H1 (cell line): ENCODE results near the gene SLC25A40. TPM values are rescaled to one million over a fixed set of nuclear protein-coding genes. Genes with fewer than 3 reads are reported as not detected.

Experiments
- CTCF ChIA-PET: fragments of 300-600 bp; sonication (Branson Sonifier 250); formaldehyde crosslinking; loops from one replicate; lab custom pipeline; 2021; ENCODE audit not compliant: partially characterized antibody; lab: Charles Lee
- POLR2A ChIA-PET: fragments of 300-600 bp; sonication (Branson Sonifier 250); formaldehyde crosslinking; loops from one replicate; lab custom pipeline; 2021; ENCODE audit warnings: inconsistent platforms; ENCODE audit not compliant: partially characterized antibody; lab: Charles Lee
- DNase-seq, 2 experiments: peaks; one replicate each; pipeline versions ENCODE4 v3.0.0 to v3.0.0-alpha.2; 2010 to 2022; ENCODE audit warnings: low spot score in 2 of 2, low read depth in 1 of 2, mixed read lengths in 1 of 2
- FAIRE-seq: peaks from 2 replicates; lab custom pipeline; 2011; peaks lifted over from hg19 to GRCh38; lab: Jason Lieb, UNC
- H2AFZ ChIP-seq: 2 replicates; pipeline ENCODE4 v1.8.1; 2012; ENCODE audit warnings: low read length, inconsistent platforms
- H2AK5ac ChIP-seq: 2 replicates; pipeline ENCODE4 v1.6.1; 2013; ENCODE audit warnings: low read depth, low read length
- H2BK120ac ChIP-seq: replicated peaks from 2 replicates; pipeline ENCODE3; 2013; ENCODE audit warnings: low read depth, low read length, inconsistent platforms
- H2BK12ac ChIP-seq: 2 replicates; pipeline ENCODE4 v1.6.1; 2013; ENCODE audit warnings: low read depth, low read length
- H2BK15ac ChIP-seq: 2 replicates; pipeline ENCODE4 v1.6.1; 2013; ENCODE audit warnings: low read length
- H2BK20ac ChIP-seq: 2 replicates; pipeline ENCODE4 v1.6.1; 2013; ENCODE audit warnings: low read length
- H2BK5ac ChIP-seq: 2 replicates; pipeline ENCODE4 v1.6.1; 2013; ENCODE audit warnings: low read depth, low read length
- H3K14ac ChIP-seq: 2 replicates; pipeline ENCODE4 v1.6.1; 2013; ENCODE audit warnings: inconsistent platforms; ENCODE audit not compliant: insufficient read length
- H3K18ac ChIP-seq: 2 replicates; pipeline ENCODE4 v1.6.1; 2013; ENCODE audit warnings: low read length; ENCODE audit errors: extremely low read depth
- H3K23ac ChIP-seq: 2 replicates; pipeline ENCODE4 v1.6.1; 2013; ENCODE audit warnings: inconsistent platforms; ENCODE audit not compliant: insufficient read length
- H3K23me2 ChIP-seq: 2 replicates; pipeline ENCODE4 v1.6.1; 2013; ENCODE audit warnings: low read depth, low read length
- H3K27ac ChIP-seq: 2 replicates; pipeline ENCODE4 v1.6.1; 2011; ENCODE audit warnings: low read depth, low read length, inconsistent platforms
- H3K27me3 ChIP-seq, 4 experiments: replicated peaks in 1 of 4; 1 replicate in 1 of 4; 2 replicates in 3 of 4; pipeline versions ENCODE4 v1.6.1 to v1.8.1; 2011 to 2013; ENCODE audit warnings: low read length in 3 of 4, mild to moderate bottlenecking in 3 of 4, inconsistent platforms in 2 of 4, mixed read lengths in 2 of 4, moderate library complexity in 1 of 4; ENCODE audit not compliant: control insufficient read depth in 3 of 4, insufficient read depth in 3 of 4; ENCODE audit errors: extremely low read depth in 1 of 4
- H3K36me3 ChIP-seq, 4 experiments: 2 replicates each; pipeline versions ENCODE4 v1.6.1 to v1.8.1; 2011 to 2013; ENCODE audit warnings: mild to moderate bottlenecking in 4 of 4, low read length in 3 of 4, moderate library complexity in 2 of 4, control low read depth in 1 of 4, inconsistent platforms in 1 of 4; ENCODE audit not compliant: insufficient read depth in 4 of 4, control insufficient read depth in 2 of 4
- H3K4ac ChIP-seq: replicated peaks from 2 replicates; pipeline ENCODE3; 2013; ENCODE audit warnings: low read length, low read depth, mixed read lengths, inconsistent platforms; ENCODE audit not compliant: insufficient read length
- H3K4me1 ChIP-seq, 4 experiments: replicated peaks in 1 of 4; 1 replicate in 1 of 4; 2 replicates in 3 of 4; pipeline versions ENCODE4 v1.6.1 to v1.8.1; 2011 to 2013; ENCODE audit warnings: low read length in 3 of 4, inconsistent platforms in 2 of 4, mixed read lengths in 1 of 4; ENCODE audit not compliant: insufficient read depth in 4 of 4, control insufficient read depth in 3 of 4
- H3K4me2 ChIP-seq, 2 experiments: 2 replicates each; pipeline versions ENCODE4 v1.6.1 to v1.8.1; 2011 to 2013; ENCODE audit warnings: low read depth in 2 of 2, low read length in 2 of 2, control low read depth in 1 of 2, inconsistent platforms in 1 of 2, mild to moderate bottlenecking in 1 of 2; ENCODE audit not compliant: insufficient read depth in 1 of 2
- H3K4me3 ChIP-seq, 4 experiments: fragments of 200-600, 300-600 bp in 1 of 4; sonication (generic), shearing (Covaris generic), sonication (Bioruptor Twin) in 1 of 4; 2 replicates each; pipeline versions ENCODE4 v1.5.1 to v1.8.1; 2011 to 2016; ENCODE audit warnings: low read length in 4 of 4, low read depth in 3 of 4, control low read depth in 2 of 4, inconsistent platforms in 2 of 4, mild to moderate bottlenecking in 2 of 4, mixed read lengths in 1 of 4, moderate library complexity in 1 of 4; ENCODE audit not compliant: insufficient read depth in 2 of 4; ENCODE audit errors: extremely low read depth in 1 of 4
- H3K56ac ChIP-seq: replicated peaks from 2 replicates; pipeline ENCODE3; 2013; ENCODE audit warnings: low read depth, mild to moderate bottlenecking, mixed read lengths, low read length, inconsistent platforms; ENCODE audit not compliant: insufficient read length
- H3K79me1 ChIP-seq: 2 replicates; pipeline ENCODE4 v1.6.1; 2013; ENCODE audit warnings: low read depth, low read length, control low read depth
- H3K79me2 ChIP-seq, 2 experiments: 2 replicates each; pipeline versions ENCODE4 v1.6.1 to v1.8.1; 2012 to 2013; ENCODE audit warnings: low read length in 2 of 2, mild to moderate bottlenecking in 2 of 2, inconsistent platforms in 1 of 2; ENCODE audit not compliant: insufficient read depth in 2 of 2, control insufficient read depth in 1 of 2
- H3K9ac ChIP-seq, 4 experiments: replicated peaks in 1 of 4; 1 replicate in 1 of 4; 2 replicates in 3 of 4; pipeline versions ENCODE4 v1.6.1 to v1.8.1; 2011 to 2013; ENCODE audit warnings: low read depth in 3 of 4, low read length in 3 of 4, control low read depth in 2 of 4, mild to moderate bottlenecking in 2 of 4, moderate library complexity in 2 of 4, inconsistent platforms in 1 of 4; ENCODE audit errors: extremely low read depth in 1 of 4
- H3K9me3 ChIP-seq, 2 experiments: 2 replicates each; pipeline versions ENCODE4 v1.6.1 to v1.8.1; 2012 to 2013; ENCODE audit warnings: mild to moderate bottlenecking in 2 of 2, moderate library complexity in 2 of 2, control low read depth in 1 of 2, inconsistent platforms in 1 of 2, low read depth in 1 of 2, low read length in 1 of 2, mixed read lengths in 1 of 2; ENCODE audit not compliant: insufficient read depth in 2 of 2
- H4K20me1 ChIP-seq, 2 experiments: replicated peaks in 1 of 2; 2 replicates each; pipeline versions ENCODE3 to v1.8.1; 2011 to 2013; ENCODE audit warnings: inconsistent platforms in 2 of 2, low read length in 2 of 2, mild to moderate bottlenecking in 1 of 2; ENCODE audit not compliant: insufficient read depth in 2 of 2, control insufficient read depth in 1 of 2
- H4K5ac ChIP-seq: 2 replicates; pipeline ENCODE4 v1.6.1; 2013; ENCODE audit warnings: low read length, low read depth, mixed read lengths, inconsistent platforms; ENCODE audit not compliant: insufficient read length
- H4K8ac ChIP-seq: 2 replicates; pipeline ENCODE4 v1.8.0; 2013; ENCODE audit warnings: mild to moderate bottlenecking, moderate library complexity, low read length, inconsistent platforms; ENCODE audit not compliant: insufficient read depth; ENCODE audit errors: extremely low read depth
- H4K91ac ChIP-seq: replicated peaks from 2 replicates; pipeline ENCODE3; 2013; ENCODE audit warnings: low read length, mixed read lengths, inconsistent platforms; ENCODE audit not compliant: insufficient read length
- ASH2L ChIP-seq: fragments of 200-600, 300-600 bp; sonication (generic); IDR thresholded peaks from one replicate; pipeline ENCODE4 v1.7.1; 2017; ENCODE audit warnings: low read length
- CREB1 ChIP-seq: IDR thresholded peaks from 2 replicates; pipeline ENCODE4 v1.6.1; 2012; ENCODE audit warnings: inconsistent platforms
- GABPA ChIP-seq: IDR thresholded peaks from 2 replicates; pipeline ENCODE4 v1.6.1; 2011; ENCODE audit warnings: mild to moderate bottlenecking, low read length, moderate library complexity, borderline replicate concordance; ENCODE audit not compliant: insufficient read depth
- GTF2F1 ChIP-seq: IDR thresholded peaks from 2 replicates; pipeline ENCODE4 v1.6.1; 2012; ENCODE audit warnings: low read depth, low read length, improper control_type of control experiment, borderline replicate concordance
- JUN ChIP-seq: IDR thresholded peaks from 2 replicates; pipeline ENCODE4 v1.6.1; 2011; ENCODE audit warnings: low read depth, mild to moderate bottlenecking, improper control_type of control experiment, low read length
- POLR2AphosphoS5 ChIP-seq: IDR thresholded peaks from 2 replicates; pipeline ENCODE4 v1.6.1; 2011; ENCODE audit warnings: low read depth, low read length
- SAP30 ChIP-seq: fragments of 300-600 bp; sonication (generic); IDR thresholded peaks from 2 replicates; pipeline ENCODE4 v1.7.1; 2012; ENCODE audit warnings: low read length, moderate library complexity, mild to moderate bottlenecking, inconsistent platforms; ENCODE audit not compliant: insufficient read depth, insufficient replicate concordance
- TAF7 ChIP-seq: optimal IDR thresholded peaks from 2 replicates; pipeline ENCODE3; 2011; ENCODE audit warnings: low read depth, mild to moderate bottlenecking, inconsistent platforms, low read length, moderate library complexity, borderline replicate concordance
- WGBS, 2 experiments: shearing (Covaris generic) in 1 of 2; methylation state at CpG; one replicate each; pipeline versions ENCODE4 v1.1.6 to v1.1.7; 2013 to 2015; ENCODE audit warnings: low lambda C conversion rate in 2 of 2, mixed read lengths in 2 of 2, inconsistent platforms in 1 of 2, low coverage in 1 of 2, missing lambda C conversion rate in 1 of 2; ENCODE audit not compliant: insufficient replicate concordance in 2 of 2, insufficient coverage in 1 of 2, insufficient read length in 1 of 2; ENCODE audit errors: extremely low coverage in 1 of 2, missing lambda C conversion rate in 1 of 2; 5-methylcytosine and 5-hydroxymethylcytosine counted together
- polyA plus RNA-seq, 7 experiments: library from polyadenylated mRNA; depleted of rRNA in 3 of 7; stranded (reverse) in 5 of 7; unstranded in 2 of 7; fragments of >200 nt in 5 of 7; fragments of 200-250 nt in 2 of 7; gene quantifications; 1 replicate in 5 of 7; 2 replicates in 1 of 7; 4 replicates in 1 of 7; pipeline versions ENCODE4 v1.2.1 to v1.2.3, GENCODE V29; 2011 to 2013; ENCODE audit warnings: missing spikeins in 2 of 7, mixed read lengths in 2 of 7
- total RNA-seq: library from RNA; stranded (reverse); fragmentation: NEBNext Ultra II Directional; extraction: Animal tissue kit (Norgen Biotek cat#: 25700); gene quantifications from 2 replicates; pipeline ENCODE4 v1.2.1, GENCODE V29; 2021
- TF ChIP-seq, protein P1 (sequence below), 3 experiments: IDR thresholded peaks; 1 replicate in 2 of 3; 2 replicates in 1 of 3; pipeline versions ENCODE4 v1.5.1 to v1.6.1; 2011; ENCODE audit warnings: low read length in 3 of 3, mild to moderate bottlenecking in 3 of 3, inconsistent platforms in 2 of 3, low read depth in 1 of 3, moderate library complexity in 1 of 3; ENCODE audit not compliant: insufficient read depth in 1 of 3; ENCODE audit errors: control extremely low read depth in 1 of 3

SLC25A40 gene
- total and polyA plus RNA-seq, 2 of the 8 experiments (the other 6 are each of a cell fraction or from before 2014, with no cell fraction given): 6.5 to 17.3 TPM

DNA sequence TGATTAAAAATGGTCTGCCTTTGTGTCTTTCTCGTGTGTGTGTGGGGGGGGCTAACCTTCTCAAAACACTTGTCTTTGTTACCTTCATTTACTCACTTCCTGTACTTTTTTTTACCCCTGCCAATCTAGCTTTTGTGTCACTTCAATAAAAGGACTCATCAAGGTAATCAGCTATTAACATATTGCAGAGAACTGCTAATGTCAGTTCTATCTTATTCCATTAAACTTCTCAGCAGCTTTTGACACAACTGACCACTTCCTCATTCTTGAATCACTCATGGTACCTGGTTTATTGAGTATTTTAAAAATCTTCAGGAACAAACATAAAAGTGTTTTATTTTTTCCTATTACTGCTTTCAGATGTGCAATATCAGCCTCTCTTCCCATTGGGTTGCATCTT is 59.8 kb downstream of the SLC25A40 start:
- POLR2A ChIA-PET: no interaction called here
- H2AFZ ChIP-seq: no peak overlapping the region

More for the DNA sequence above, 59.8 kb downstream of the SLC25A40 start:
- Histone ChIP-seq H3K9ac (no peak overlapping the region), H4K20me1 (no peaks in the 10 kb centered on the region), H2BK12ac (no peak overlapping the region), H3K27me3 (no peaks in the 10 kb centered on the region), H3K27ac (no peak overlapping the region), H3K56ac (no peak overlapping the region), H3K79me2 (no peaks in the 10 kb centered on the region), H3K18ac (no peak overlapping the region), H2BK20ac (no peak overlapping the region), H2BK5ac (no peak overlapping the region), H3K4me2 (no peak overlapping the region), H2BK120ac (no peak overlapping the region), H3K79me1 (no peaks in the 10 kb centered on the region), H3K14ac (no peak overlapping the region), H3K4ac (no peak overlapping the region), H2AK5ac (no peak overlapping the region), H3K4me1 (peaks cover 0 to 2% (median 0%) of the 10 kb centered on the region in 4 experiments; a peak in 1 of 7 replicates), H3K36me3 (no peaks in the 10 kb centered on the region), H3K23ac (no peak overlapping the region), H2BK15ac (no peak overlapping the region), H3K4me3 (no peak overlapping the region), H4K91ac (no peak overlapping the region), H4K5ac (no peak overlapping the region), H3K9me3 (no peaks in the 10 kb centered on the region), H3K23me2 (no peaks in the 10 kb centered on the region), H4K8ac (no peak overlapping the region)
- no peak for DNase-seq
- TF ChIP-seq ASH2L (no peak), GABPA (no peak), POLR2AphosphoS5 (no peak), JUN (no peak), CREB1 (no peak), TAF7 (no peak), GTF2F1 (no peak), SAP30 (no peak)
- TF ChIP-seq, protein P1, sequence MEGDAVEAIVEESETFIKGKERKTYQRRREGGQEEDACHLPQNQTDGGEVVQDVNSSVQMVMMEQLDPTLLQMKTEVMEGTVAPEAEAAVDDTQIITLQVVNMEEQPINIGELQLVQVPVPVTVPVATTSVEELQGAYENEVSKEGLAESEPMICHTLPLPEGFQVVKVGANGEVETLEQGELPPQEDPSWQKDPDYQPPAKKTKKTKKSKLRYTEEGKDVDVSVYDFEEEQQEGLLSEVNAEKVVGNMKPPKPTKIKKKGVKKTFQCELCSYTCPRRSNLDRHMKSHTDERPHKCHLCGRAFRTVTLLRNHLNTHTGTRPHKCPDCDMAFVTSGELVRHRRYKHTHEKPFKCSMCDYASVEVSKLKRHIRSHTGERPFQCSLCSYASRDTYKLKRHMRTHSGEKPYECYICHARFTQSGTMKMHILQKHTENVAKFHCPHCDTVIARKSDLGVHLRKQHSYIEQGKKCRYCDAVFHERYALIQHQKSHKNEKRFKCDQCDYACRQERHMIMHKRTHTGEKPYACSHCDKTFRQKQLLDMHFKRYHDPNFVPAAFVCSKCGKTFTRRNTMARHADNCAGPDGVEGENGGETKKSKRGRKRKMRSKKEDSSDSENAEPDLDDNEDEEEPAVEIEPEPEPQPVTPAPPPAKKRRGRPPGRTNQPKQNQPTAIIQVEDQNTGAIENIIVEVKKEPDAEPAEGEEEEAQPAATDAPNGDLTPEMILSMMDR (IDR thresholded peaks at IDR 0.05; ENCODE audit: control extremely low read depth in 1 of 3, insufficient read depth in 1 of 3, low read depth in 1 of 3, low read length in 3 of 3): no peak
- no peak for FAIRE-seq
- 86% methylated on average over 1 of the region's 1 CpG; no CpG with 5 or more reads in 1 of the 2 experiments for WGBS, 2 experiments
- CTCF ChIA-PET: no interaction called here
